Amniotic epithelial cell (primary cell): ENCODE measurements around the gene TADA2A.
"Not testable (repeated sequence)": the region's sequence is repeated elsewhere in the genome, so short reads cannot be mapped to it uniquely, and the experiment has no call there.

ENCODE experiments used
- DNase-seq: peaks from one replicate; pipeline ENCODE4 v3.0.0-alpha.2; 2010; ENCODE audit warnings: low read depth

The TADA2A gene

DNA sequence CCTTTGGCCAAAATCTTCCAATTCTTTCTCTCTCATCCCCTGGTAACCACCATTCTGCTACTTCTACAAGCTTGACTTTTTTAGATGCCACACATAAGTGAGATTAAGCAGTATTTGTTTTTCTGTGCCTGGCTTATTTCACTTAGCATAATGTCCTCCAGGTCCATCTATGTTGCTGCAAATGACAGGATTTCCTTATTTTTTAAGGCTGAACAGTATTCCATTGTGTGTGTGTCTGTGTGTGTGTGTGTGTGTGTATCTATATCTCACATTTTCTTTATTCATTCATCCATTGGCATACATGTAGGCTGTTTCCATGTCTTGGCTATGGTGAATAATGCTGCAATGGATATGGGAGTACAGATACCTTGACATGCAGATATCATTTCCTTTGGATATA lies 6.2 kb upstream of the TADA2A start:
- DNase-seq: no peak

DNA sequence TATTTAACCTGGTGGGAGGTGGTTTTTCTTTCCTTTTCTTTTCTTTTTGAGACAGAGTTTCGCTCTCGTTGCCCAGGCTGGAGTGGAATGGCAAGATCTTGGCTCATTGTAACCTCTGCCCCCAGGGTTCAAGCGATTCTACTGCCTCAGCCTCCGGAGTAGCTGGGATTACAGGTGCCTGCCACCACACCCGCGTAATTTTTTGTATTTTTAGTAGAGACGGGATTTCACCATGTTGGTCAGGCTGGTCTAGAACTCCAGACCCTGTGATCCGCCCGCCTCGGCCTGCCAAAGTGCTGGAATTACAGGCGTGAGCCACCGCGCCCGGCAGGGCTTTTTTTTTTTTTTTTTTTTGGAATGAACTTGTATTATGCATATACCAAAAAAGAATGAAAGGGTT lies 1.2 kb upstream of the TADA2A start:
- DNase-seq: not testable (repeated sequence)

DNA sequence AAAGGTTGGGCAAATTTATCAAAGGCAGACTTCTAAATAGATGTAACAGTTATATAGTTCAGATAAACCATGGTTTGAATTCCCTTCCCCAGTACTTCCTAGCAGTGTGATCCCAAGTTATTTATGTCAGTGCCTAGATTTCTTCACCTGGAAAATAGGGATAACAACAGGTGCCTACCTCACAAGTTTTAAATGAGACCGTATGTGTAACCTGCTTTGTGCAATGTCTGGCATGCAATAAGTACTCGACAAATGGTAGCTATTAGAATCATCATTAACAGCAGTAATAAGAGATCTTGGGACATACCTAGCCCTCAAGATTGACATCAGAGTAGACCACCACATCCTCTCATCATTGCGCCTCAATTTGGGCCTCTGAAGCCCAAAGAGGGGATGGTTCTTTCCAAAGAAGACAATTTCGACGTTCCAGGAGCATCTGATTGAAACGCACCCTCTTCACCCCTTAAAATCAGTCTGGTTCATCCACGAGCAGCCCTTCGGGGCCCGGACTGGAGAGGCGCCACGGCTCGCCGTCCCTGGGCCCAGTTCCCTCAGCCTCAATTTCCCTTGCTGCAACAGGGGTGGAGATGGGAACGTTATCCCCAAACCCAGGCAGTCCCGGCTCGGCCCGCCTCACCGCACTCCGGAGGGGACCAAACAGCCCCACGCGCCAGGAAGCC lies 591 bp upstream of the TADA2A start:
- no peak for DNase-seq

DNA sequence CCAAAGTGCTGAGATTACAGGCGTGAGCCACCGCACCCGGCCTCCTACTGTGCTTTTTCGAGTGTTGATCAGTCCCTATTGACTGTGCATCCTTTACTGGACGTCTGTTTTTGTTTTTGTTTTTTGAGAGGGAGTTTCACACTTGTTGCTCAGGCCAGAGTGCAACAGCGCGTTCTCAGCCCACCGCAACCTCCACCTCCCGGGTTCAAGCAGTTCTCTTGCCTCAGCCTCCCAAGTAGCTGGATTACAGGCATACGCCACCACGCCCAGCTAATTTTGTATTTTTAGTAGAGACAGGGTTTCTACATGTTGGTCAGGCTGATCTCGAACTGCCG lies 1.4 kb downstream of the TADA2A start:
- not testable (repeated sequence) for DNase-seq

DNA sequence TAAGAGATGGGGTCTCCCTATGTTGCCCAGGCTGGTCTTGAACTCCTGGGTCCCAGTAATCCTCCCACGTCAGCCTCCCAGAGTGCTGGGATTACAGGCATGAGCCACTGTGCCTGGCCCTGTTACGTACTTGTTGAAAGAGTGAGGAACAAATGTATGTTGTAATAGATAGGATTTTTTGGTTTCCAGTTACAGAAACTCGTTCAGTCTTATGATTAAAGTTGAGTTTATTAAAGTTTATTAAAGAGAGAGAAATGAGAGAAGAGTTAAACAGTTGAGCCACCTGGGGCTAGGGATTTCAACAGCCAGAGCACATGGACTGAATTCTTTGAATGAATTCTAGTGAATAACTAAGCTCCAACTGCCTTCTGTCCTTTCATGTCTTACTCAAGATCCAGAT lies 3.7 kb downstream of the TADA2A start:
- peak; percentile 30 for DNase-seq

DNA sequence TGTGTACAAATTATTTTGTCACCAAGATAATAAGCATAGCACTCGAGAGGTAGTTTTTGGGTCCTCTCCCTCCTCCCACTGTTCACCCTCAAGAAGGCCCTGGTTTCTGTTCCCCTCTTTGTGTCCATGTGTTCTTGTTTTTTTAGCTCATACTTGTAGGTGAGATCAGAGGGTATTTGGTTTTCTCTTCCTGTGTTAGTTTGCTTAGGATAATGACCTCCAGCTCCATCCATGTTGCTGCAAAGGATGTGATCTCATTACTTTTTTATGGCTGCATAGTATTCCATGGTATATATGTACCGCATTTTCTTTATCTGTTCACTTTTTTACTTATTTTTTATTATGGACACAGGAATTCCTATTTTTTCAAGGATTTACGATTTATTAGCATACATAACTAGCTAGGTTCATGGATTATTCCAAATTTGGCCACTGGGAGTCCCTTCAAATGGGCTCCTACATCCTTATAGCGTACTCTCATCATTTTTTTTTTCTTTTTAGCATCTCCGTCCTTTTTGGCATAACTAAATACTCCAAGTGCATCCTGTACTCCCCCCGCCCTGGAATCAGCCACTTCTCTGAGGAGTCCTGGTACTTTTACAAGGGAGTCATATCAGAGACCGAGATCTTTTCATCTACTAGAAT lies 7.3 kb downstream of the TADA2A start:
- DNase-seq: no peak

DNA sequence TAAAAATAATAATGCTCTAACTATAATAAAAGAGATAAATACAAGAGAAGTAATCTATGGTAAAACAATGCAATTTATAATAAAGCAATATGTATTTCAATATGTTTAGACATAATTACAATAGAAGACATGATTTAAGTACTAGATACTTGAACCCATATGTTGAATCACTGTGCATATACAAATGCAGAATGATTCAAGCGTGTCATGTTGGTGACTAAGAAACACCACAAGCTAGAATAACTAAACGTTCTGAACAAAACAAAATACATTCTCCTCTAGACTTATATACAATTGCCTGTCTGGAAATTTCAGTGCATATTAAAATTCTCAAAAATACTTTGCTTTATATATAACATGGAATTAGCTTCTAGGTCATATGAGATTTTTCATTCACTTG lies 11.2 kb downstream of the TADA2A start:
- DNase-seq: peak; percentile 31

DNA sequence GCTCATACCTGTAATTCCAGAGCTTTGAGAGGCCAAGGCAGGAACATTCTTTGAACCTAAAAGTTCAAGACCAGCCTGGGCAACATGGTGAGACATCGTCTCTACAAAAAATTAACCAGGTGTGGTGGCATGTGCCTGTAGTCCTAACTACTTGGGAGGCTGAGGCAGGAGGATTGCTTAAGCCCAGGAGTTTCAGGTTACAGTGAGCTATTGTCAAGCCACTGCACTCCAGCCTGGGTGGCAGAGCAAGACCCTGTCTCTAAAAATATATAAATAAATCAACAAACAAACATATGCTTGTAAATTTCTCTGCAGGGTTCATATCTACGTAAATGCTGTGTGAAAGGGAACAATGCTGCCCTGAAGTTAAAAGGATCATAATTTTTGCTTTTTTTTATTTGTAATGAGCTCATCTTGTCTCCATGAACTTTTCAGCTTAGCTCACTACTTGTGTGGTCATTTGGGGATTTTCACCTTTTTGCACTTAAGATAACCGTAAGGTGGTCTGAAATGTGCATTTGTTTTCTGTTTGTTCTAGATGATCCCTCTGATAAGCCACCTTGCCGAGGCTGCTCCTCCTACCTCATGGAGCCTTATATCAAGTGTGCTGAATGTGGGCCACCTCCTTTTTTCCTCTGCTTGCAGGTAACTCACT lies 16.4 kb downstream of the TADA2A start:
- no peak for DNase-seq

DNA sequence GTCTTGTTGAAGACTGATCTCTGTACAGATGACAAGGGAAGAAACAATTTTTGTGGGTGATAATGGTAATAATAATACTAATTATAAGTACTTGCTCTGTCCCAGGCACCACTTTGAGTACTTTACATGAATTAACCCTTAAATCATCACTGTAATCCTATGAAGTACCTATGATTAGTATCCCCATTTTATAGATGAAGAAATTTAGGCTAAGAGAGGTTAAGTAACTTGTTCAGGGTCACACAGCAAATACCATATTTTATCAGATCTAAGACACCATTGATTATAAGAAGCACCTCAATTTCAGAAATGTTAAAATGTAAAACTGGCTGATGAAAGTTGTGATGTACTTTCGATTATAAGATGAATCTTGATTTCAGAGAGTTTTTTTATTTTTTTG lies 18.6 kb downstream of the TADA2A start:
- no peak for DNase-seq

DNA sequence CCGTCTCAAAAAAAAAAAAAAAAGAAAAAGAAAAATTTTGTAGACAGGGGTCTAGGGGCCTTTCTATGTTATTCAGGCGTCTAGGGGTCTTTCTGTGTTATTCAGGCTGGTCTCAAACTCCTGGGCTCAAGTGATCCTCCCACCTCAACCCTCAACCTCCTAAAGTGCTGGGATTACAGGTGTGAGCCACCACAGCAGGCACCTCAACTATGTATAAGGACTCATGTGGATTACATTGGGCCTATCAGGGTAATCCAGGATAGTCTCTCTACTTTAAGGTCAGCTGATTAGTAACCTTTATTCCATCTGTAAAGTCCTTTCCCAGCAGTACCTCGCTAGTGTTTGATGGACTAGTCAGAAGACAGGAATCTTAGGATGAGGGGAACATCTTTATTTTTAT lies 22.4 kb downstream of the TADA2A start:
- no peak for DNase-seq

DNA sequence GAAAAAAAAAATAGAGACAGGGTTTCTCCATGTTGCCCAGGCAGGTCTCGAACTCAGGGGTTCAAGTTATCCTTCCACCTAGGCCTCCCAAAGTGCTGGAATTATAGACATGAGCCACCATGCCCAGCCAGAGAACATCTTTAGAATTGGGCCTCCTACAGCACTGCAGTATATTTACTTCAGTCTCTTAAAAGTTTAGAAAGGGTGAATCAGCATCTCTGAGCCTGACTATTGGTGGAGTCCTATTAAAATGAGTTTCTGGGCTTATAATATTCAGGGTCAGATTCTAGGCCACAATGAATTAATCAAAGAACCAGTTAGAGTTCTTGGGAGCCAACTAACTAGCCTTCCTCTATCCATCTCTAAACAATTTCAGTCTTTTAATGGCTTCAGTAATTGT lies 22.8 kb downstream of the TADA2A start:
- DNase-seq: no peak

DNA sequence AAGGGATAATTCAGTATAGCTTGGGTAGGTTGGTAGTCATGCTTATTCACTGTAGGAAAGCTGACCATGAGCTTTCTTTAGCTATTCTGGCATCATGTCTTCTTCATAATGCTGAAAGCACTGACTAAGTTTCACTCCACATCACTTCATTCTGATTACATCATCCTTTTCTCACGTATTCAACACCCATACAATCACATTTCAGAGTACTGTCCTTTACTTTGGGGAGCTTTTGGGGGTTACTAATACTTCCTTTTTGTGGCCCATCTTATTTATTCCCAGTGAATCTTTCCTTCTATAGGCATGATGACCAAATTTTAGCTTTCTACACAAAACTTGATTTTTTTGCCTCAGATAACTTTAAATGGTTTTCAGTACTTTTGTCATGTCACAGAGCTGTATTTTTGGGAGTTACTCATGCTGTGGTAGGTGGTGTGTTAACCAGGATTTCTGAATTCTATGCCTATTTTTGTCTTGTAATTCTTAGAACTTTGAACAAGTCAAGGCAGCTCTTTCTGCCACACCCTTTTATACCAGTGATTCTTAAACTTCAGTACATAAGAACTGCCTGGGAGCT lies 23.5 kb downstream of the TADA2A start:
- peak; percentile 65 for DNase-seq

DNA sequence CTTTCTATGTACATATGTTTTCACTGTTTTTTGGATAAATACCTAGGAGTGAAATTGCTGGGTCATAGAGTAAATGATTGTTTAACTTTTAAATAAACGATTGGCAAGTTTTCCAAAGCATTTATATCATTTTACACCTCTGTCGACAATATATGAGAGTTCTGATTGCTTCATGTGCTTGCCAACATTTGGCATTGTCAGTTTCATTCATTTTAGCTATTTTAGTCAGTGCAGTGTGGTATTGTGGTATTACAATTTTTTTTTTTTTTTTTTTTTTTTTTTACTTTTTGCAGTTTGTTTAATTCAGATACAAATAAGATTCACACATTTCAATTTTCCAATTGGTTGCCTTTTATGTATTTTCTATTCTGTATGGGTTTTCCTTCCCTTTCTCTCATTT lies 26.0 kb downstream of the TADA2A start:
- no peak for DNase-seq

DNA sequence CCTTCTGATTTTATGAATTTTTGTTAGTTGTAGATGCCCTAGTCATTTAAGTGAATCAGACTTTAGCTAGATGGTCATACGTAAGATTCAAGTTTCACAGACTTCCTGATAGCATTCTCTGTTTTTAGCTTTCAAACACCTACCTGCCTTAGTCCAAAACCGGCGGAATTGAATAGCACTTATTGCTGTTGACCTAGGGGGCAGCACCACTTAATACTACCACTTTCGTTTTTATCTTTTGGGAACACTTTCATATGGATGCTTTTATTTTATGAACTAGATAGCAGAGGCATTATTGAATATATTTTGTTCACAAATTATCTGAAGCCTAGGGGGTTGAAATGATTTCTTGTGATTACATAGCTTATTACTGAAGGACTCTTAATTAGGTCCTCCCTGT lies 31.5 kb downstream of the TADA2A start:
- no peak for DNase-seq

DNA sequence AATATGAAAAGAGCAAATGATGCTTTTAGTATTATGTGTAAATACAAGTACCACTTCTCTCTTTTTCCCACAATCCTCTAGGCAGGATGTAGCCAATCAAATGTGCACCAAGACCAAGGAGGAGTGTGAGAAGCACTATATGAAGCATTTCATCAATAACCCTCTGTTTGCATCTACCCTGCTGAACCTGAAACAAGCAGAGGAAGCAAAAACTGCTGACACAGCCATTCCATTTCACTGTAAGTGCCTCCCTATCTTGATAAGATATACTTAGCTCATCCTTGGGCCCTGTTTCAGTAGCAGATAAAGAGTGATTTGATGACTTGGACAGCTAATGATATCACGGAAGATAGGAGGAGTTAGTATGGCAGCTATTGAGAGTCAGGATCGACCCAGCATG lies 33.7 kb downstream of the TADA2A start:
- DNase-seq: no peak

DNA sequence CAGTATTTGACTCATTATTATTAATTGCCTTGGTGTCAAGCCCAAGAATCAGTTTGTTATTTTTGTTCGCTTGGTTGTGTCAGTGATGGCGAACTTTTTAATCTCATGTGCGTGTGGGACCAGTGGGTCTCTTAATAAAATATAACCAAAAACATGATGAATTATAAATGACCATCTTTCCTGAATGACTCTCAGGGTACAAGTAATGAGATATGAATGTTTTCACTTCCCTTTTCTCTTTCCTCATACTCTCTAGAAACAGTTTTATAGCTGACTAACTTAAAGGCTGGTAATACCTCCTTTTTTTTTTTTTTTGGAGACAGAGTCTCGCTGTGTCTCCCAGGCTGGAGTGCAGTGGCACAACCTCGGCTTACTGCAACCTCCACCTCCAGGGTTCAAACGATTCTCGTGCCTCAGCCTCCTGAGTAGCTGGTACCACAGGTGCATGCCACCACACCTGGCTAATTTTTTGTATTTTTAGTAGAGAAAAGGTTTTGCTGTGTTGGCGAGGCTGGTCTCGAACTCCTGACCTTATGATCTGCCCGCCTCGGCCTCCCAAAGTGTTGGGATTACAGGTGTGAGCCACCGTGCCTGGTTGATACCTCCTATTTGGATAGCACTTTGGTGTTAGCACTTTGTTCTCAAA lies 34.8 kb downstream of the TADA2A start:
- not testable (repeated sequence) for DNase-seq

DNA sequence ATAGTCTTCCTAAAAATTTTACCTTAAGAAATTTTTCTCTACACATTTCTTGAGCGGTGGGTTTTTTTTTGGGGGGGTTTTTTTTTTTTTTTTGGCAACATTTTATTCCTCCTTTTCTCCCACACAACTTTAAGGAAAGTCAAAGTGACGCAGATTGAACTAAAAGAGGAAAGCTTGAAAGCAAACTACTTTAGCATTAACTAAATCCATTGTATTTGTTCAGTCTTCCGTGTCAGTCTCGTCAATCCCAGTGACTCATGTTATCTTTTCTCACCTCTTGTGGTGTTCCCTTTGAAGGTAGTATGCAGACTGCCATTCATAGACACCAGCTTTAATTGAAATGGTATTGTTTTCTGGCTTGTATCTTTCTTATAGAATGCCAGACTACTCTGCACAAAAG lies 39.3 kb downstream of the TADA2A start:
- DNase-seq: no peak

DNA sequence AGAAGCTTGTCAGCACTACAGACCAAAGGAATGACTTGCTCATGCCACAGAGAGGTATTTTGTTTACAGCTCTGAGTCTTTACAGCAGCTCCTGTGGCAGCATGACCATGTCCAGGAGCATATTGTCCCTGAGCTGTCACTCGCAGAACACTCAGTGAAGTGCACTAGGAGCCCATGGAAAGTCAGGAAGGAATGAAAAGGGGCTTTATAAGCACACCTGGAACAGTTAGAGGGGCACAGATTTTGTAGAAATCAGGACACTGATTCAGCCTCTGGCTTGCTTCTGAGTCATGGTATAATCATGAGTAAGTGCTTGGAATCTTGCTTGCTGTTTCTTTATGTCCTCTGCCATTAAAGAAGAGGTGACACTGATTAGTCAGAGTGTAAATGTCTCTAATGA lies 41.0 kb downstream of the TADA2A start:
- peak; percentile 35 for DNase-seq

DNA sequence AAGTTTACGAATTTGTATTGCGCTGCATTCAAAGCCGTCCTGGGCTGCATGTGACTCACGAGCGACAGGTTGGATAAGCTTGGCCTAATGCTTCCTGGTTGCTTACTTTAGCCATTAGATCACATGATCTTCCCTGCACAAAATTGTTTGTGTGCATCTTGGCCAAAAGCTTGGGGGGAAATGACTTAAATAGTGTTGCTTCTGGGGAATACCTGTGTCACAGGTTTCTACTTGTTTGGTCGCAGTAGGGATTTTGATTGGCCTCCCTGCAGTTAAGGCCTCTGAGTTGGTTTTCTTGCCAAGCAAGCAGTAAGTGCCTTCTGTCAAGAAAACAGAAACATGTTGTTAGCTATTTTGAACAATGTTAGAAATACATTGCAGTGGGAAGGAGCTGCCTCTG lies 43.4 kb downstream of the TADA2A start:
- DNase-seq: no peak

DNA sequence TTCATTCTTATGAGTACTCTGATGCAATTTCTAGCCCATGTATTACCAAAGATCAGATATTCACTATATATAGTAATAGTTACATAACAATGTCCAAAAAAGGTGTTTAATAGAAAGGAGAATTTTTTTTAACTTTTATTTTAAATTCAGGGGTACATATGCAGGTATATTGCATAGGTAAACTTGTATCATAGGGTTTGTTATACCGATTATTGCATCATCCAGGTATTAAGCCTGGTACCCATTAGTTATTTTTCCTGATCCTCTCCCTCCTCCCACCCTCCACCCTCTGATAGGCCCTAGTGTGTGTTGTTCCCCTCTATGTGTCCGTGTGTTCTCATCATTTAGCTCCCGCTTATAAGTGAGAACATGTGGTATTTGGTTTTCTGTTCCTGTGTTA lies 51.1 kb downstream of the TADA2A start:
- DNase-seq: not testable (repeated sequence)

DNA sequence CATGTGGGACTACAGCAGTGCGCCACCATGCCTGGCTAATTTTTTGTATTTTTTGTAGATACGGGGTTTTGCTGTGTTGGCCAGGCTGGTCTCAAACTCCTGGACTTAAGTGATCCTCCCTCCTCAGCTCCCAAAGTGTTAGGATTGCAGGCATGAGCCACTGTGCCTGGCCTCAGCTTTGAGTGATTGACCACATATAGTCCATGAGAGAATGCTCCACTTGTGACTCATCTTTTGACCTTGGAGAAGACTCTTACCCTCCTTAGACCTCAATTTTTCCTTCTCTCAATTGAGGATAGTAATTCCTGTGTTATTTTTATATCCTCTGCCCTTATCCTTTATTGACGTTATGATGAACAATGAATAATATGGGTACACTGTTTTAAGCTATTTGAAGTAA lies 52.1 kb downstream of the TADA2A start:
- peak; percentile 94 for DNase-seq

DNA sequence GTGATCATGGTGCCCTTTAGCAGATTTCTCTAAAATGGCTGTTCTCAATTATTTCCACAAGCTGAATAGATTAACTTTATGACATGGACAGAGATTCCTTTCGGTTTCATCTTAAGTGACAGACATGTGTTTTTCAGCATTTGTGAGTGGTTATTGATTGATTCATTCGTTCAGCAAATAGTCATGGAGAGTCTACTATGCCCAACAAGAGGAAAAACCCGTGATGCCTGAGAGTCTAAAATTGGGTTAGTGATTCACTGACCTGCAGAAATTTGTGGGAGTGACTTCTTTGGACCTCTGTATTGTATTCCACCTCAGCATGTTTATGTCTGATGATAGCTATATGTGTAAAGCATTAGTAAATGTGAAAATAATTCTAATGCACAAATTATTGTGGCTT lies 55.0 kb downstream of the TADA2A start:
- DNase-seq: no peak

DNA sequence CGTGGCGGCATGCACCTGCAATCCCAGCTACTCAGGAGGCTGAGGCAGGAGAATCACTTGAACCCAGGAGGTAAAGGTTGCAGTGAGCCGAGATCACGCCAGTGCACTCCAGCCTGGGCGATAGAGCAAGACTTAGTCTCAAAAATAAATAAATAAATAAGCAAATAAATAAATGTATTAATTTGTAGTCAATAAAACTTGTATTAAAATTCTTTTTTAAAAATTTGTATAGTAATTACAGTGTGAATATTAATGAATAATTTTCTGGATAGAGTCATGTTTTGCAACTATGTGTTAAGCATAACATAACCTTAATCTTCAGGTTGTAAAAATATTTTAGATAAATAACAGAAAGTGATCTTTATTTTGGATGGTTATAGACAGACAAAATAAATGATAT lies 55.8 kb downstream of the TADA2A start:
- no peak for DNase-seq
